HG02852 (cell line): Measurements from ENCODE around the gene CYB5B.
"Not testable (repeated sequence)": the region's sequence is repeated elsewhere in the genome, so short reads cannot be mapped to it uniquely, and the experiment has no call there.

Experiments used
- ATAC-seq: cut with Tn5 transposase; IDR thresholded peaks from one replicate; pipeline ENCODE4 v1.9.1; 2021; ENCODE audit warnings: mild to moderate bottlenecking, moderate library complexity; ENCODE audit not compliant: unreplicated experiment

Gene CYB5B

GRCh38 chr16:69408475-69408874 lies 15.9 kb upstream of the CYB5B start:
- ATAC-seq = no peak

GRCh38 chr16:69410219-69410990 lies 14.0 kb upstream of the CYB5B start:
- no peak for ATAC-seq

- no peak for ATAC-seq
Observed at GRCh38 chr16:69411064-69411985, 13.1 kb upstream of the CYB5B start.

GRCh38 chr16:69412287-69412686 lies 12.1 kb upstream of the CYB5B start:
- ATAC-seq = no peak

- no peak for ATAC-seq
Observed at GRCh38 chr16:69413045-69413664, 11.3 kb upstream of the CYB5B start.

GRCh38 chr16:69417520-69418199 lies 6.8 kb upstream of the CYB5B start:
- ATAC-seq = no peak

- no peak for ATAC-seq
Observed at GRCh38 chr16:69419956-69420355, 4.5 kb upstream of the CYB5B start.

- no peak for ATAC-seq
Observed at GRCh38 chr16:69423189-69423588, 1.2 kb upstream of the CYB5B start.

- no peak for ATAC-seq
Observed at GRCh38 chr16:69424935-69425784, 741 bp downstream of the CYB5B start.

GRCh38 chr16:69428652-69429051 lies 4.2 kb downstream of the CYB5B start:
- ATAC-seq = no peak

- ATAC-seq = not testable (repeated sequence)
Observed at GRCh38 chr16:69429058-69429640, 4.7 kb downstream of the CYB5B start.

GRCh38 chr16:69431948-69432468 lies 7.6 kb downstream of the CYB5B start:
- ATAC-seq = no peak

- ATAC-seq = no peak
Observed at GRCh38 chr16:69434066-69434465, 9.6 kb downstream of the CYB5B start.

- ATAC-seq = no peak
Observed at GRCh38 chr16:69435977-69436820, 11.8 kb downstream of the CYB5B start.

- no peak for ATAC-seq
Observed at GRCh38 chr16:69436896-69437295, 12.5 kb downstream of the CYB5B start.

GRCh38 chr16:69438465-69438864 lies 14.0 kb downstream of the CYB5B start:
- no peak for ATAC-seq

GRCh38 chr16:69440250-69440649 lies 15.8 kb downstream of the CYB5B start:
- ATAC-seq = no peak

GRCh38 chr16:69441030-69441429 lies 16.6 kb downstream of the CYB5B start:
- ATAC-seq = not testable (repeated sequence)
